ENCODE measurements around the gene CANT1. TPM values are rescaled to one million over a fixed set of nuclear protein-coding genes. Genes with fewer than 3 reads are reported as not detected.
A peak's percentile ranks its signal among the peaks of the same experiment; 100 is the strongest.

Gene CANT1
- total and polyA plus RNA-seq, 2 of the 13 experiments (the other 11 are each of a cell fraction or from before 2014, with no cell fraction given) = 34.1 to 42.1 TPM

DNA sequence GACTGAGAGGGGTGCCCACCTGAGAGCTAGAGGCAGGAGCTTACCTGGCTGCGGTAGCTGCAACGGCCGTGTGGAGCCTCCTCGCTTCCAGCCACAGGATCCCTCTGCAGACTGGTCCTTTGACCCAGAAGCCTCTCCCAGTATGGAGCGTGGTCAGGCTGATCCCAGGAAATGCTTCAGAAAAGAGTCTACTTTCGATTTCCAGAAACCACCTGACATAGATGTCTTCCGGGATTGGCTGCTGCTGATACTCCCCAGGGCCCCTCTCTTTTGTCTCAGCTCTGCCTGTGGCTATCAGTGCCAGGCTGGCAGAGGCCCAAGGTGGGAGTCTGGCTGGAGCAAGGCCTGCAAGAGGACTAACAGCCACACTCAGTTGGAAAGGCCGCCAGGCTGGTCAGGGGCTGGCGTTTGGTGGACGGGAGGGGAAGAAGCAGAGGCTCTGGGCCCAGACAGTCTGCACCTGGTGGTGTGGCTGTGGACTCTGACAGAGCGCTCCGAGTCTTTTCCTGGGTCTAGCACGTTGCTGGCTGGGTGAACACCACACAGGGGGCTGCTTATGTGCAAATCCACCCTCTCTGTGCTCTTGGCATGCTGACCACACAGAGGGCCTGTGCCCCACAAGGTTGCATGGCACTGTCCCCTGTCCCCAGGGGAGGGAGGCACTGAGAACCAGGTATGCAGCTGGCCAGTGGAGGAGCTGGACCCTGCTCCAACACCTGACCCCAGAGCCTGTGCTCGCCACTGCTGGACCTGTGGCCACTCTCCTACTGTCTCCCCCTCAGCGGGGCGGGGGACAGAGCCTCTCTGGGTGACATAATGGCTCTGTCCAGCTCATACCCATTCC lies 29.6 kb downstream of the CANT1 start, which contains the start of gene LGALS3BP (continued):
- TF ChIP-seq, protein P1, sequence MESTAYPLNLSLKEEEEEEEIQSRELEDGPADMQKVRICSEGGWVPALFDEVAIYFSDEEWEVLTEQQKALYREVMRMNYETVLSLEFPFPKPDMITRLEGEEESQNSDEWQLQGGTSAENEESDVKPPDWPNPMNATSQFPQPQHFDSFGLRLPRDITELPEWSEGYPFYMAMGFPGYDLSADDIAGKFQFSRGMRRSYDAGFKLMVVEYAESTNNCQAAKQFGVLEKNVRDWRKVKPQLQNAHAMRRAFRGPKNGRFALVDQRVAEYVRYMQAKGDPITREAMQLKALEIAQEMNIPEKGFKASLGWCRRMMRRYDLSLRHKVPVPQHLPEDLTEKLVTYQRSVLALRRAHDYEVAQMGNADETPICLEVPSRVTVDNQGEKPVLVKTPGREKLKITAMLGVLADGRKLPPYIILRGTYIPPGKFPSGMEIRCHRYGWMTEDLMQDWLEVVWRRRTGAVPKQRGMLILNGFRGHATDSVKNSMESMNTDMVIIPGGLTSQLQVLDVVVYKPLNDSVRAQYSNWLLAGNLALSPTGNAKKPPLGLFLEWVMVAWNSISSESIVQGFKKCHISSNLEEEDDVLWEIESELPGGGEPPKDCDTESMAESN (CRISPR knock-in tag; conservative IDR thresholded peaks at IDR 0.05) = peak; percentile 91
- TF ChIP-seq ATF7 (IDR thresholded peaks at IDR 0.05) (no peak), ATF7 (CRISPR knock-in tag; IDR thresholded peaks at IDR 0.05) (no peak; the same call in 1 of the 2 replicates), NFATC3 (CRISPR knock-in tag; IDR thresholded peaks at IDR 0.05) (no peak)

DNA sequence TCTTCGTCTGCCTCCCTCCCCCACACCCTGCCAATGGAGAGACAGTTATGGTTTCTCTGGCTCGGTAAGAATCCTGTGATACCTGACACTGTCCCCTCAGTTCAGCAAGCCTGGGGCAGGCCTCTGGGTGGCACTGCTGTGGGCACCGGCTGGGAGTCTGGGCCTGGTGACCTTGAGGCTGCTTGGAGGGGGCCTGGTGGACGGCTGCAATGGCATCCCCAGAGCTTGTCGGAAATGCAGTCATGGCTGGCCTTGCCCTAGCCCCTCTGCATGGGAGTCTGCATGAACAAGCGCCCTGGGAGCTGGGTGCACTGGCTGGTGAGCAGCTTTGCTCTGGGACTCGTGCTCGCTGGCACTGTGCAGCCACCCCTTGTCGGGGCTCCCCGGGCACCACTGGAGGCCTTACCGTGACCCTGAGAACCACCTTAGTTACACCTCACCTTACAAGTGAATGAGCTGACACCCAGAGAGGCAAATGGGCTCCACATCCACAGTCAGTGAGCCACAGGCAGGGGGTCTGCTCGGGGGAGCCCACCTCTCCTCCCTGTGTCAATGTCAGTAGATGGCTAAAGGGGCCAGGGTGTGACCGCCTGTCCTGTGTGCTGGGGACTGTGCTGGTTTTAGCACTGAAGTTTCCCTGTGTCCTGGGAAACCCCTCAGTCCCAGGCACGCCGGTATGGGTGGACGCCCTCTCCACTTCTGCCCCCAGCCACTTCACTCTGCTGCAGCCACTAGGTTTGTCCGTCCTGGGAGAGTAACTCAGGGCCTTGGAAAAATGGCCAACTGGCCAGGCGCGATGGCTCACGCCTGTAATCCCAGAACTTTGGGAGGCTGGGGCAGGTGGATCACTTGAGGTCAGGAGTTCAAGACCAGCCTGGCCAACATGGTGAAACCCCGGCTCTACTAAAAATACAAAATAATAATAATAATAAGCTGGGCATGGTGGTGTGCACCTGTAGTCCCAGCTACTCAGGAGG lies 31.3 kb downstream of the CANT1 start:
- Histone ChIP-seq H3K4me1 (ENCODE audit: insufficient read depth, low read length) (peaks cover 53% of the 10 kb centered on the region), H3K36me3 (replicated peaks in 1 of 2; ENCODE audit: control insufficient read depth in 1 of 2, insufficient read depth in 2 of 2, low read length in 2 of 2) (peaks cover 9 to 37% of the 10 kb centered on the region in 2 experiments), H3K9me3 (ENCODE audit: low read length) (no peaks in the 10 kb centered on the region), H2AFZ (ENCODE audit: low read length) (no peak overlapping the region), H3K27ac (ENCODE audit: extremely low read length, insufficient read depth, low read length) (no peak overlapping the region), H3K27me3 (ENCODE audit: control insufficient read depth in 1 of 2, insufficient read depth in 2 of 2, low read length in 2 of 2) (no peaks in the 10 kb centered on the region; a peak in 1 of 5 replicates), H3K79me2 (ENCODE audit: insufficient read depth, low read length) (peaks cover 23% of the 10 kb centered on the region), H3K4me2 (ENCODE audit: low read depth, low read length) (peak overlapping the region; percentile 96), H3K4me3 (replicated peaks in 1 of 3; ENCODE audit: insufficient read depth in 1 of 3, low read depth in 2 of 3, low read length in 3 of 3) (peak overlapping the region; percentile 73 to 84 (median 81)), H4K20me1 (ENCODE audit: insufficient read depth, low read length) (peaks cover 14% of the 10 kb centered on the region; the same call in 1 of the 2 replicates), H3K9ac (ENCODE audit: insufficient read depth, low read depth, low read length) (peak overlapping the region; percentile 90)
- ChIA-PET CTCF (ENCODE audit: low intra/inter-chr PET ratio, low total read pairs) (no interaction called here), POLR2A (interaction anchor here (1.0 to 4.6 kb wide), 12 partner anchors 8 to 140 kb away, joined by 3 to 51 read pairs (median 14); partner anchors contain the start of gene CANT1)
- intact Hi-C loops (cut with micrococcal nuclease; ENCODE audit: unreplicated experiment) = no loop called here
- DNase-seq (ENCODE audit: low spot score) (no peak), ATAC-seq (no peak), FAIRE-seq (no peak)
- in situ Hi-C loops (cut with HindIII; ENCODE audit: extremely low pct_ligation_motif_present, low pct_unique_long_range_greater_than_20kb) = no loop called here
- no TSS peak for BruUV-seq (replicated peaks)
- 71% methylated on average over 18 of the region's 21 CpGs for WGBS (ENCODE audit: low lambda C conversion rate)
- TF ChIP-seq ZNF331 (CRISPR knock-in tag; IDR thresholded peaks at IDR 0.05) (no peak), SATB2 (CRISPR knock-in tag; IDR thresholded peaks at IDR 0.05) (no peak), CEBPB (IDR thresholded peaks at IDR 0.05; ENCODE audit: borderline replicate concordance, low read depth, low read length) (no peak), ZNF124 (CRISPR knock-in tag; IDR thresholded peaks at IDR 0.05) (no peak), NFIC (IDR thresholded peaks at IDR 0.05; ENCODE audit: low read length) (no peak), ZNF790 (CRISPR knock-in tag; IDR thresholded peaks at IDR 0.05; ENCODE audit: borderline replicate concordance) (no peak), NFRKB (IDR thresholded peaks at IDR 0.05) (no peak), REPIN1 (CRISPR knock-in tag; IDR thresholded peaks at IDR 0.05; ENCODE audit: borderline replicate concordance, low read depth) (no peak), YEATS2 (CRISPR knock-in tag; IDR thresholded peaks at IDR 0.05; ENCODE audit: borderline replicate concordance) (no peak), HNF4A (CRISPR knock-in tag; IDR thresholded peaks at IDR 0.05) (no peak)
- TF ChIP-seq, protein P2, sequence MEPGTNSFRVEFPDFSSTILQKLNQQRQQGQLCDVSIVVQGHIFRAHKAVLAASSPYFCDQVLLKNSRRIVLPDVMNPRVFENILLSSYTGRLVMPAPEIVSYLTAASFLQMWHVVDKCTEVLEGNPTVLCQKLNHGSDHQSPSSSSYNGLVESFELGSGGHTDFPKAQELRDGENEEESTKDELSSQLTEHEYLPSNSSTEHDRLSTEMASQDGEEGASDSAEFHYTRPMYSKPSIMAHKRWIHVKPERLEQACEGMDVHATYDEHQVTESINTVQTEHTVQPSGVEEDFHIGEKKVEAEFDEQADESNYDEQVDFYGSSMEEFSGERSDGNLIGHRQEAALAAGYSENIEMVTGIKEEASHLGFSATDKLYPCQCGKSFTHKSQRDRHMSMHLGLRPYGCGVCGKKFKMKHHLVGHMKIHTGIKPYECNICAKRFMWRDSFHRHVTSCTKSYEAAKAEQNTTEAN (CRISPR knock-in tag; conservative IDR thresholded peaks at IDR 0.05) = no peak
- TF ChIP-seq, protein P3, sequence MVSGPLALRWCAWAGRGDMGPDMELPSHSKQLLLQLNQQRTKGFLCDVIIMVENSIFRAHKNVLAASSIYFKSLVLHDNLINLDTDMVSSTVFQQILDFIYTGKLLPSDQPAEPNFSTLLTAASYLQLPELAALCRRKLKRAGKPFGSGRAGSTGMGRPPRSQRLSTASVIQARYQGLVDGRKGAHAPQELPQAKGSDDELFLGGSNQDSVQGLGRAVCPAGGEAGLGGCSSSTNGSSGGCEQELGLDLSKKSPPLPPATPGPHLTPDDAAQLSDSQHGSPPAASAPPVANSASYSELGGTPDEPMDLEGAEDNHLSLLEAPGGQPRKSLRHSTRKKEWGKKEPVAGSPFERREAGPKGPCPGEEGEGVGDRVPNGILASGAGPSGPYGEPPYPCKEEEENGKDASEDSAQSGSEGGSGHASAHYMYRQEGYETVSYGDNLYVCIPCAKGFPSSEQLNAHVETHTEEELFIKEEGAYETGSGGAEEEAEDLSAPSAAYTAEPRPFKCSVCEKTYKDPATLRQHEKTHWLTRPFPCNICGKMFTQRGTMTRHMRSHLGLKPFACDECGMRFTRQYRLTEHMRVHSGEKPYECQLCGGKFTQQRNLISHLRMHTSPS (CRISPR knock-in tag; IDR thresholded peaks at IDR 0.05; ENCODE audit: low read depth) = peak; percentile 72; the same call in 1 of the 2 replicates
